Glutamatergic neuron (in vitro differentiated cells): ENCODE data around the gene EPHB2. TPM values are rescaled to one million over a fixed set of nuclear protein-coding genes. Genes with fewer than 3 reads are reported as not detected.

ENCODE experiments used
- DNase-seq: peaks from one replicate; pipeline ENCODE4 v3.0.0; 2022
- H3K27ac Mint-ChIP-seq: one replicate; pipeline ENCODE4 v1.8.0; 2020; ENCODE audit warnings: mild to moderate bottlenecking, mixed read lengths, inconsistent platforms; ENCODE audit not compliant: unreplicated experiment
- H3K27me3 Mint-ChIP-seq: one replicate; pipeline ENCODE4 v1.8.0; 2020; ENCODE audit warnings: mild to moderate bottlenecking, moderate library complexity, mixed read lengths, inconsistent platforms; ENCODE audit not compliant: unreplicated experiment
- H3K36me3 Mint-ChIP-seq: one replicate; pipeline ENCODE4 v1.8.0; 2020; ENCODE audit warnings: mild to moderate bottlenecking, mixed read lengths, inconsistent platforms; ENCODE audit not compliant: unreplicated experiment
- H3K4me1 Mint-ChIP-seq: one replicate; pipeline ENCODE4 v1.8.0; 2020; ENCODE audit warnings: mild to moderate bottlenecking, low read depth, mixed read lengths, inconsistent platforms; ENCODE audit not compliant: unreplicated experiment
- H3K4me3 Mint-ChIP-seq: one replicate; pipeline ENCODE4 v1.8.0; 2020; ENCODE audit warnings: mild to moderate bottlenecking, mixed read lengths, inconsistent platforms; ENCODE audit not compliant: unreplicated experiment
- H3K9me3 Mint-ChIP-seq: one replicate; pipeline ENCODE4 v1.8.0; 2020; ENCODE audit warnings: mild to moderate bottlenecking, moderate library complexity, mixed read lengths, inconsistent platforms; ENCODE audit not compliant: unreplicated experiment
- CTCF ChIP-seq: fragments of 200-600 bp; sonication (generic); IDR thresholded peaks from one replicate; pipeline ENCODE4 v1.5.0; 2021; ENCODE audit not compliant: partially characterized antibody, unreplicated experiment
- total RNA-seq: library from RNA; stranded (reverse); fragmentation: NEBNext Ultra II Directional; extraction: Animal tissue kit (Norgen Biotek cat#: 25700); gene quantifications from one replicate; pipeline ENCODE4 v1.2.1, GENCODE V29; 2021; ENCODE audit not compliant: unreplicated experiment

Gene EPHB2
- total RNA-seq, 1 donor from 2014 or later, result 93.0 TPM

GRCh38 chr1:22769932-22770331 is 59.3 kb downstream of the EPHB2 start:
- H3K27ac Mint-ChIP-seq, result no peak overlapping the region
- H3K4me1 Mint-ChIP-seq, result peaks cover 8% of the 10 kb centered on the region
- TF ChIP-seq CTCF, result no peak
- H3K27me3 Mint-ChIP-seq, result peaks cover 16% of the 10 kb centered on the region
- no peaks in the 10 kb centered on the region for H3K36me3 Mint-ChIP-seq
- H3K9me3 Mint-ChIP-seq, result peaks cover 5% of the 10 kb centered on the region
- no peak overlapping the region for H3K4me3 Mint-ChIP-seq
- no peak for DNase-seq

GRCh38 chr1:22772014-22772413 is 61.4 kb downstream of the EPHB2 start:
- Mint-ChIP-seq H3K4me1 (peaks cover 14% of the 10 kb centered on the region), H3K9me3 (peaks cover 5% of the 10 kb centered on the region), H3K36me3 (no peaks in the 10 kb centered on the region), H3K4me3 (no peak overlapping the region), H3K27ac (no peak overlapping the region), H3K27me3 (peaks cover 15% of the 10 kb centered on the region)
- DNase-seq, result no peak
- no peak for TF ChIP-seq CTCF

GRCh38 chr1:22773981-22774832 is 63.6 kb downstream of the EPHB2 start:
- DNase-seq, result no peak
- Mint-ChIP-seq H3K27me3 (peaks cover 14% of the 10 kb centered on the region), H3K4me3 (no peak overlapping the region), H3K36me3 (no peaks in the 10 kb centered on the region), H3K4me1 (peaks cover 14% of the 10 kb centered on the region), H3K27ac (no peak overlapping the region), H3K9me3 (peaks cover 5% of the 10 kb centered on the region)
- TF ChIP-seq CTCF, result no peak

- TF ChIP-seq CTCF, result no peak
- peaks cover 12% of the 10 kb centered on the region for H3K27me3 Mint-ChIP-seq
- DNase-seq, result no peak
- no peak overlapping the region for H3K27ac Mint-ChIP-seq
- H3K36me3 Mint-ChIP-seq, result no peaks in the 10 kb centered on the region
- H3K9me3 Mint-ChIP-seq, result peaks cover 5% of the 10 kb centered on the region
- no peak overlapping the region for H3K4me3 Mint-ChIP-seq
- peaks cover 11% of the 10 kb centered on the region for H3K4me1 Mint-ChIP-seq
These were observed 64.2 kb downstream of the EPHB2 start for GRCh38 chr1:22774833-22775182.

- Mint-ChIP-seq H3K36me3 (no peaks in the 10 kb centered on the region), H3K27me3 (peaks cover 10% of the 10 kb centered on the region), H3K9me3 (peaks cover 5% of the 10 kb centered on the region), H3K4me1 (peaks cover 8% of the 10 kb centered on the region), H3K27ac (no peak overlapping the region), H3K4me3 (no peak overlapping the region)
- no peak for DNase-seq
- no peak for TF ChIP-seq CTCF
These were observed 64.8 kb downstream of the EPHB2 start for GRCh38 chr1:22775478-22775877.
